Activated B cell treated with CpG ODN at 0.5 μM for 24 hours (primary cell): ENCODE data around the gene DGKQ. TPM values are rescaled to one million over a fixed set of nuclear protein-coding genes. Genes with fewer than 3 reads are reported as not detected.
A peak's percentile ranks its signal among the peaks of the same experiment; 100 is the strongest.

Experiments used
- ATAC-seq: fragments of 200-7000 bp; cut with Tn5 transposase; one replicate; pipeline ENCODE4 v1.10.0; 2021; ENCODE audit warnings: low read depth, mild to moderate bottlenecking, moderate library complexity
- CTCF ChIA-PET: fragments of 350-600 bp; sonication (Branson Sonifier 250); formaldehyde crosslinking; loops from one replicate; lab custom pipeline; 2021; ENCODE audit warnings: antibody characterized with exemption; lab: Charles Lee
- POLR2A ChIA-PET: fragments of 350-600 bp; sonication (Branson Sonifier 250); formaldehyde crosslinking; loops from one replicate; lab custom pipeline; 2021; ENCODE audit warnings: antibody characterized with exemption; lab: Charles Lee
- DNase-seq: peaks from one replicate; pipeline ENCODE4 v3.0.0; 2022
- H3K27ac Mint-ChIP-seq: one replicate; pipeline ENCODE4 v1.8.0; 2020; ENCODE audit warnings: mixed read lengths
- H3K27me3 Mint-ChIP-seq: one replicate; pipeline ENCODE4 v1.8.0; 2021; ENCODE audit warnings: mixed read lengths
- H3K36me3 Mint-ChIP-seq: one replicate; pipeline ENCODE4 v1.8.0; 2021; ENCODE audit warnings: low read depth, mixed read lengths
- H3K4me1 Mint-ChIP-seq: one replicate; pipeline ENCODE4 v1.8.0; 2021; ENCODE audit warnings: mixed read lengths
- H3K4me3 Mint-ChIP-seq: one replicate; pipeline ENCODE4 v1.8.0; 2020; ENCODE audit warnings: mild to moderate bottlenecking, mixed read lengths
- H3K9me3 Mint-ChIP-seq: one replicate; pipeline ENCODE4 v1.8.0; 2020; ENCODE audit warnings: mixed read lengths
- intact Hi-C: fragments of 100-400 bp; cut with micrococcal nuclease; formaldehyde crosslinking; loops from one replicate; pipeline ENCODE4 v1.15.1; 2024
- total RNA-seq: library from RNA; stranded (reverse); gene quantifications from 2 replicates; pipeline ENCODE4 v1.2.3, GENCODE V29; 2022
- TF ChIP-seq, protein P1 (sequence below): fragments of 200-600 bp; IDR thresholded peaks from one replicate; pipeline ENCODE4 v1.8.0; 2022; ENCODE audit warnings: antibody characterized with exemption, mild to moderate bottlenecking

DGKQ gene, protein sequence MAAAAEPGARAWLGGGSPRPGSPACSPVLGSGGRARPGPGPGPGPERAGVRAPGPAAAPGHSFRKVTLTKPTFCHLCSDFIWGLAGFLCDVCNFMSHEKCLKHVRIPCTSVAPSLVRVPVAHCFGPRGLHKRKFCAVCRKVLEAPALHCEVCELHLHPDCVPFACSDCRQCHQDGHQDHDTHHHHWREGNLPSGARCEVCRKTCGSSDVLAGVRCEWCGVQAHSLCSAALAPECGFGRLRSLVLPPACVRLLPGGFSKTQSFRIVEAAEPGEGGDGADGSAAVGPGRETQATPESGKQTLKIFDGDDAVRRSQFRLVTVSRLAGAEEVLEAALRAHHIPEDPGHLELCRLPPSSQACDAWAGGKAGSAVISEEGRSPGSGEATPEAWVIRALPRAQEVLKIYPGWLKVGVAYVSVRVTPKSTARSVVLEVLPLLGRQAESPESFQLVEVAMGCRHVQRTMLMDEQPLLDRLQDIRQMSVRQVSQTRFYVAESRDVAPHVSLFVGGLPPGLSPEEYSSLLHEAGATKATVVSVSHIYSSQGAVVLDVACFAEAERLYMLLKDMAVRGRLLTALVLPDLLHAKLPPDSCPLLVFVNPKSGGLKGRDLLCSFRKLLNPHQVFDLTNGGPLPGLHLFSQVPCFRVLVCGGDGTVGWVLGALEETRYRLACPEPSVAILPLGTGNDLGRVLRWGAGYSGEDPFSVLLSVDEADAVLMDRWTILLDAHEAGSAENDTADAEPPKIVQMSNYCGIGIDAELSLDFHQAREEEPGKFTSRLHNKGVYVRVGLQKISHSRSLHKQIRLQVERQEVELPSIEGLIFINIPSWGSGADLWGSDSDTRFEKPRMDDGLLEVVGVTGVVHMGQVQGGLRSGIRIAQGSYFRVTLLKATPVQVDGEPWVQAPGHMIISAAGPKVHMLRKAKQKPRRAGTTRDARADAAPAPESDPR
- total RNA-seq: 16.3 and 16.4 TPM in 2 replicates

DNA sequence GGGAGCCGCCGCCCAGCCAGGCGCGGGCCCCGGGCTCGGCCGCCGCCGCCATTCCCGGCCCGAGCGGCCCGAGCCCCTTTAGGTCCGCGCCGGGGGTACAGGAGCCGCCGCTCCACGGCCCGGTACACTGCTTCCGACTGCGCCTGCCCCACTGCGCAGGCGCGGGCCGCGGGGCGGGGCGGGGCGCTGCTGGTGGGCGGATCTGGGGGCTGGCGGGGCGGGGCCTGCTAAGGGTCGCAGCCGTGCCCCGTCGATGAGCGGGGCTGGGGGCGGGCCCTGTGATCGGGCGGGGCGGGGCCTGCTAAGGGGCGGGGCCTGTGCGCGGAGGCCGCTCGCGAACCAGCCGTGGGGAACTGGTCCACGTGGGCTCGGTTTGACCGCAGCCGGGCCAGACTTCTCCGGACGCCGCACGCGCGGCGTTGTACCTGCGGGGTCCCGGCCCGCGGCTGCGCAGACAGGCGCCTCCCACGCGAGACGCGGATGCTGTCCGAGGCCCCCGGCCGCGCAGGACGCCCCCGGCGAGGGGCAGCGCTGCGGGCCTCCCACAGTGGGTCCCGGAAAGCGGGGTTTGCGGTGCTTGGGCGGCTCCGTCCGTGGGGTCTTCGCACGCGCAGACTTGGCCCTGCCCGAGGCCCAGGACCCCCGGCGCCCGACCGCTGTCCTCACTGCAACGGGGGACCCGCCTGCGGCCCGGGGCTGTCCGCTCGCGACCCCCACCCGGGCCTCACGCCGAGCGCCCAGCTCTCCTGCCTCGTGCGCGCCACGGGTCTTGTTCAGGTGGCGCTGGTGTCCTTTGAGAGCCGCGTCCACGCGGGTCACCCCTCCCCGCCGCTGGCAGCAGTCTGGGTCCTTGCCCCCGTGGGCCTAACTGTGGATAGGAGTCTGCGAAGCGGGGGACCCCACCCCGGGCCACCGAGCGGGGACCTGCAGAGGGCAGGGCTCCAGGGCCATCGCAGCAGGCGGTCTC, at the start of gene DGKQ:
TSS of gene DGKQ (minus strand) at position 139 of the 967 bp plus-strand sequence. CDS start at position 52, 87 bp downstream.
- DNase-seq (peak; percentile 87), ATAC-seq (peak; percentile 98)
- TF ChIP-seq, protein P1, sequence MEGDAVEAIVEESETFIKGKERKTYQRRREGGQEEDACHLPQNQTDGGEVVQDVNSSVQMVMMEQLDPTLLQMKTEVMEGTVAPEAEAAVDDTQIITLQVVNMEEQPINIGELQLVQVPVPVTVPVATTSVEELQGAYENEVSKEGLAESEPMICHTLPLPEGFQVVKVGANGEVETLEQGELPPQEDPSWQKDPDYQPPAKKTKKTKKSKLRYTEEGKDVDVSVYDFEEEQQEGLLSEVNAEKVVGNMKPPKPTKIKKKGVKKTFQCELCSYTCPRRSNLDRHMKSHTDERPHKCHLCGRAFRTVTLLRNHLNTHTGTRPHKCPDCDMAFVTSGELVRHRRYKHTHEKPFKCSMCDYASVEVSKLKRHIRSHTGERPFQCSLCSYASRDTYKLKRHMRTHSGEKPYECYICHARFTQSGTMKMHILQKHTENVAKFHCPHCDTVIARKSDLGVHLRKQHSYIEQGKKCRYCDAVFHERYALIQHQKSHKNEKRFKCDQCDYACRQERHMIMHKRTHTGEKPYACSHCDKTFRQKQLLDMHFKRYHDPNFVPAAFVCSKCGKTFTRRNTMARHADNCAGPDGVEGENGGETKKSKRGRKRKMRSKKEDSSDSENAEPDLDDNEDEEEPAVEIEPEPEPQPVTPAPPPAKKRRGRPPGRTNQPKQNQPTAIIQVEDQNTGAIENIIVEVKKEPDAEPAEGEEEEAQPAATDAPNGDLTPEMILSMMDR: no peak
- H3K27me3 Mint-ChIP-seq: no peaks in the 10 kb centered on the region
- H3K4me1 Mint-ChIP-seq: peaks cover 13% of the 10 kb centered on the region
- no peak within 1 kb of the TSS for H3K27ac Mint-ChIP-seq
- H3K36me3 Mint-ChIP-seq: peaks cover 1% of the 10 kb centered on the region
- CTCF ChIA-PET: no interaction called here
- no peaks in the 10 kb centered on the region for H3K9me3 Mint-ChIP-seq
- POLR2A ChIA-PET: interaction anchor here (1.0 to 1.2 kb wide), 2 partner anchors 13 to 41 kb away, joined by 3 to 4 read pairs; partner anchors contain the start of genes GAK, IDUA and TMEM175
- peak within 1 kb of the TSS; percentile 60 for H3K4me3 Mint-ChIP-seq
- intact Hi-C loops: loop anchor here (1.0 to 2.0 kb wide), 9 partner anchors 14 to 607 kb away; partner anchors contain the start of genes FGFRL1, GAK, IDUA and PCGF3

DNA sequence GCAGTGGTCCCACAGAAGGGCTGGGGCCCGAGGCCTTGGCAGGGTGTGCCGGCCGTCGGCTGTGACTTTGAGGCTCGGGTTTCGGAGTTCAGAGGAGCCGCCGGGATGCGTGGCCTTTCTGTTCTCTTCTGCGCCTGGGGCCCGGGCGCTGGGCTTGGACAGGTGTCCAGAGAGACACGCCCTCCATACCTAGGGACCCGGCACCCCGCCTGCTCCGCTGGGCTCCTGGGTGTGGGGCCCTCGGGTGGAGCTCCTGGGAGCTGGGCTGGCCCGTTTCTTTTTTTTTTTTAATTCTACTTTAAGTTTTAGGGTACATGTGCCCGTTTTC, 49.3 kb upstream of the DGKQ start:
- DNase-seq: no peak
- H3K4me1 Mint-ChIP-seq: peaks cover 35% of the 10 kb centered on the region
- H3K4me3 Mint-ChIP-seq: no peak overlapping the region
- no peak overlapping the region for H3K27ac Mint-ChIP-seq
- TF ChIP-seq, protein P1: no peak
- no peak for ATAC-seq
- ChIA-PET POLR2A (interaction anchor here (0.6 kb wide), 1 partner anchor 1230 kb away, joined by 4 read pairs; no protein-coding TSS in a partner anchor), CTCF (no interaction called here)
- H3K36me3 Mint-ChIP-seq: peaks cover 7% of the 10 kb centered on the region
- no peaks in the 10 kb centered on the region for H3K9me3 Mint-ChIP-seq
- H3K27me3 Mint-ChIP-seq: no peaks in the 10 kb centered on the region
- intact Hi-C loops: no loop called here

DNA sequence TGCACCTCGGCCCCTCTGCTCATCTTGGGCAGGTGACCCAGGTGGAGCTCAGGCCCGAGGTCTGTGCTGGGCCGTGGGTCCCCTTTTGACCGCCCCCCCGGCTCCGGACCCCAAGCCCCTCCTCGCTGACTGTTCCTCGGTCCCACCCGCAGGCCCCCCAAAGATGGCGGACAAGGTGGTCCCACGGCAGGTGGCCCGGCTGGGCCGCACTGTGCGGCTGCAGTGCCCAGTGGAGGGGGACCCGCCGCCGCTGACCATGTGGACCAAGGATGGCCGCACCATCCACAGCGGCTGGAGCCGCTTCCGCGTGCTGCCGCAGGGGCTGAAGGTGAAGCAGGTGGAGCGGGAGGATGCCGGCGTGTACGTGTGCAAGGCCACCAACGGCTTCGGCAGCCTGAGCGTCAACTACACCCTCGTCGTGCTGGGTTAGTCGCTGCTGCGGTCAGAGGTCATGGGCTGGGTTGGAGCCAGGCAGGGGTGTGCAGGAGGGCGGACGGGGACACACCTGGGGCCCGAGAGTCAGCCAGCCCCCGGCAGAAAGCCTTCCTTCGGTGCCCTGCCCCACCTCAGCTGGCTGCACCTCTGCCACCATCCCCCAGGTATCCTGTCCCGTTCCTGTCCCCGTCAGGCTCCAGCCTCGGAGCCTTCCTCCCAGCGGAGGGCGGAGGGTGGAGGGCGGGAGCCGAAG, 48.8 kb upstream of the DGKQ start:
- H3K36me3 Mint-ChIP-seq: peaks cover 7% of the 10 kb centered on the region
- H3K27ac Mint-ChIP-seq: peak overlapping the region; percentile 62
- intact Hi-C loops: no loop called here
- no peaks in the 10 kb centered on the region for H3K9me3 Mint-ChIP-seq
- CTCF ChIA-PET: no interaction called here
- no peaks in the 10 kb centered on the region for H3K27me3 Mint-ChIP-seq
- TF ChIP-seq, protein P1: no peak
- POLR2A ChIA-PET: interaction anchor here (0.6 to 1.4 kb wide), 7 partner anchors 9 to 1231 kb away, joined by 3 to 6 read pairs (median 4); partner anchors contain the start of genes GAK and TMEM175
- H3K4me3 Mint-ChIP-seq: peak overlapping the region; percentile 56
- no peak for DNase-seq
- peaks cover 35% of the 10 kb centered on the region for H3K4me1 Mint-ChIP-seq
- ATAC-seq: no peak

DNA sequence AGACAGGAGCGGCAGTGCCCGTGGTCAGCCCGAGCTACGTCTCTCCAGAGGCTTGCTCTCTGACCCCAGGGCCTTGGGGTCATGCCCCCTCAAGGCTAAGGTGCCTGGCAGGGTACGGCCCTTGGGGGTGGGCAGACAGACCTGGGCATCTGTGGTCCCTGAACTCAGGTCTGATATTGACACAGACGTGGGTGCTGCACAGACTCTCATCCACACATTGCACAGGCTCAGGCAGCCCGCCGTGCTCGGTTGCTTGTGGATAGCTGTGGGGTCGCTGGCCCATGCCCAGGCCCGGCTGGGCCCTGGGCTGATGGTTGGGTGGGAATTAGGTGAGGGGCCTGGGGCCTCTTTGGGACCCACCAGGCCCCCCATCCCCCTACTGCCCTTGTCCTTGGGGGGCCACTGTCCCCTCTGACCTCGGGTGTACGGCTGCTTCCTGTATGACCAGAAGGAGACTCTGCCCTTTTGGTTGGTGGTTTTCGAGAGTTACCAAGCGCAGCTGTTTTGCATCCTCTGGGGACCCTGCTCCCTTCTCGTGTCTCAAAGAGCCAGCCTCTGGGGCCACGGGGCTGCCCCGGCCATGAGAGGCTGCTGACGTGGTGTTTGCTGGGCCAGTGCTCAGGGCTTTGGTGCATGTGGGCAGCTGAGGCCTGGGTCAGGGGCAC, 48.1 kb upstream of the DGKQ start:
- Mint-ChIP-seq H3K27me3 (no peaks in the 10 kb centered on the region), H3K4me1 (peaks cover 32% of the 10 kb centered on the region), H3K4me3 (peak overlapping the region; percentile 56), H3K27ac (peak overlapping the region; percentile 62), H3K36me3 (peaks cover 7% of the 10 kb centered on the region), H3K9me3 (no peaks in the 10 kb centered on the region)
- intact Hi-C loops: loop anchor here (1.0 kb wide), 2 partner anchors 9 to 48 kb away; partner anchors contain the start of gene DGKQ
- ATAC-seq (peak; percentile 79), DNase-seq (peak; percentile 57)
- CTCF ChIA-PET: no interaction called here
- POLR2A ChIA-PET: interaction anchor here (0.7 to 1.4 kb wide), 6 partner anchors 9 to 89 kb away, joined by 3 to 6 read pairs (median 4); partner anchors contain the start of genes GAK and TMEM175
- TF ChIP-seq, protein P1: no peak
